Measurements from ENCODE around the gene DDIT3.

DDIT3 gene

DNA sequence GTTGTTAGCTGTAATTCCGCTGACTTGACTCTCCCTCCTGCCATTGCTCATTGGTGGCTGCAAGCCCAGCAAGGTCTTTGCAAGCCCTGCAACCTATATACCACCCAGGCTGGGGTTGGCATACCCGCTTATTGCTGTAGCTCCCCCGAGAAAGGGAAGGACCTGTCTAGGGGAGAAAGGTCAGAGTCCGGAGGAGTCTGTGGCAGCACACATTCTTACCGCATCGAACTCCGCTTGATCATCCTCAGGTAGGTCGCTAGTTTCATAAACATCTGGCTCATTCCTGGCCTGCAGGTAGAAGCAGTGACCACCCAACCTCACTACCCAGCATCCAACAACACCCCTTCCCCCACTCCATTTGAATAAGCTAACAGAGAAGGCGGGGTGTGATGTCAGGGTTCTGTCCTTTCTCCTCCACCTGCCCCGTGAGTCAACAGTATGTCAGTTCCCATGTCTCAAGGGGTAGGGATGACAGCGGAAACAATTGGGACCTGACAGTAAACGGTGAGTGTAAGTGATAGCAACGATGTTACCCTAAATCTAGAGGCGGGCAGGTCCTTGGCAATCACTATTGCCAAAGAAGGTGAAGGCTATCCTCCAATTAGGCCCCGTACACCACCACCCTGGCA is 25.6 kb upstream of the DDIT3 start:
- TF ChIP-seq, protein P1, sequence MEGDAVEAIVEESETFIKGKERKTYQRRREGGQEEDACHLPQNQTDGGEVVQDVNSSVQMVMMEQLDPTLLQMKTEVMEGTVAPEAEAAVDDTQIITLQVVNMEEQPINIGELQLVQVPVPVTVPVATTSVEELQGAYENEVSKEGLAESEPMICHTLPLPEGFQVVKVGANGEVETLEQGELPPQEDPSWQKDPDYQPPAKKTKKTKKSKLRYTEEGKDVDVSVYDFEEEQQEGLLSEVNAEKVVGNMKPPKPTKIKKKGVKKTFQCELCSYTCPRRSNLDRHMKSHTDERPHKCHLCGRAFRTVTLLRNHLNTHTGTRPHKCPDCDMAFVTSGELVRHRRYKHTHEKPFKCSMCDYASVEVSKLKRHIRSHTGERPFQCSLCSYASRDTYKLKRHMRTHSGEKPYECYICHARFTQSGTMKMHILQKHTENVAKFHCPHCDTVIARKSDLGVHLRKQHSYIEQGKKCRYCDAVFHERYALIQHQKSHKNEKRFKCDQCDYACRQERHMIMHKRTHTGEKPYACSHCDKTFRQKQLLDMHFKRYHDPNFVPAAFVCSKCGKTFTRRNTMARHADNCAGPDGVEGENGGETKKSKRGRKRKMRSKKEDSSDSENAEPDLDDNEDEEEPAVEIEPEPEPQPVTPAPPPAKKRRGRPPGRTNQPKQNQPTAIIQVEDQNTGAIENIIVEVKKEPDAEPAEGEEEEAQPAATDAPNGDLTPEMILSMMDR (IDR thresholded peaks at IDR 0.05): no peak

DNA sequence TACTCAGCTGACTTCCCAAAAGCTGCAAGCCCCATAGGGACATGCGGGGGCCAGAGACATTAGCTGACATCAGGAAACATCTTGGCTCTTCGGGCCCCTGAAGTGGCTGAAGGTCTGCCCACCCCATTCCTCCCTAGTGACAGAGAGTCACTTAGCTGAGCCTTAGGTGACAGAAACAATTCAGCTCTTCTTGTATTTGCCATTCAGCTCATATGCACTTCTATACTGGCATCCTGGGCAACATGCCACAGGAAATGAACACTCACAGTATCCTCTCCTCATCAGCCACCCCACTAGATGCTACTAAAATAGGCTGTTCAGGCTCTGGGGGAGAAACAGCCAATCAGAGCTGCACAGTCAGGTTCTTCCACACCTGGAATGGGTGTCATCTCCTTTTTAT is 23.3 kb upstream of the DDIT3 start:
- TF ChIP-seq, protein P1 (IDR thresholded peaks at IDR 0.05): no peak

DNA sequence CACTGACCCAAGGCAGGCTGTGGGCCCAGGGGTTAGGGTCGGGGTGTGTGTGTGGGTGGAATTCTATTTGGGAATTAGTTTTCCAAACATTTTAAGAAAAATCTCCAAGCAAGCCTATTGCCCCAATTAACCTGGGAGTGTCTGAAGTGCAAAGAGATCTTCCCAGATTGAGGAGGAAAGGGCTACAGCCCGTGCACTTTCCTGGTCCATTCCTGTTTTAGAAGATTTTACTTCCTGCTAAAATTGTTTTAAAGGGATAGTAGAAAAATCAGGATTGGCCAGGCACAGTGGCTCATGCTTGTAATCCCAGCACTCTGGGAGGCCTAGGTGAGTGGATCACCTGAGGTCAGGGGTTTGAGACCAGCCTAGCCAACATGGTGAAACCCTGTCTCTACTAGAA is 21.4 kb upstream of the DDIT3 start:
- TF ChIP-seq, protein P1 (IDR thresholded peaks at IDR 0.05): no peak

DNA sequence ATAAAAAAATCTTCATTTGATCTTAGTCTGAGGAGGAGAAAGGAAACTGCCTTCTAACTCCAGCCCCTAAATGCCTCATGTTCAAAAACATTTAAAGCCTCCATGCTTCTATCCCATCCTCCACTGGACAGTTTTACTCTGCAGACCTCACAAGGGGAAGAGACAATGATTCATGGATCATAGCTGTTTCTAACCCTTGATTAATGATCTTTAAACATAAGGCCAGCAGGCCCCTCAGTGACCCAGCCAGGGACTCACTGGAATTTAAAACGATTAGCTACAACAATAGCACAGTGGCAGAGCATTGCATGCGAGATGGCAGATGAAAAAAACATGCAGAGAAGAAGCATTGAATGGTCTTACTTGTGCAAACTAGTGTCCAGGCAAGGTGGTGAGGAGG is 20.7 kb upstream of the DDIT3 start:
- TF ChIP-seq, protein P1 (IDR thresholded peaks at IDR 0.05): no peak

DNA sequence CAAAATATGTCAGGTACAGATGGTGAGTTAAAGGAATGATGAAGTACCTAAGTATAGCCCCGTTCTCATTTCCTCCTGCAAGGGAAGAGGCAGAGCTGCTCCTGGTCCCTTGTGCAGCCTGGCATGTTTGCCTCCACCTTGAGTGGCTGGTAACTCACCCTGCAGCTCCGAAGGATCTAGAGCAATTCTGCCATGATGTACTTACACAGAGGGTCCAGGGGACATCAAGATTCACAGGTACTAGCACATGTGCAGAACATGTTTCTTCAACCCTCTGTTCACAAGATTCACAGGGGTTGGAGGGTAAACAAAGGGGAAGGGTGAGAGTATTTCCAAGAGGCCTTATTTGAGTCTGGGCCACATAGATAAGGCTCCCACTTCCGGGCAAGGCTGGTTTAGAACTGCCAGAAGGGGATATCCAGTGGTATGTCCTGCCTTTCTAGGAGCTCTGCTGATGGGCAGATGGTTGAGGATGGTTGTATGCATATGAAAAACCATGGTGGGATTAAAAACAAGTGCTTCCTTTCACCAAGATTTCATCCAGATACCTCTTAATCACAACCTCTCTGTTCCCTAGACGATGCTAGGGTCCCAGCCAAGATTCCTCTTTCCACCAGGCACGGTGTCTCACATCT is 18.9 kb upstream of the DDIT3 start:
- TF ChIP-seq, protein P1 (IDR thresholded peaks at IDR 0.05): no peak

DNA sequence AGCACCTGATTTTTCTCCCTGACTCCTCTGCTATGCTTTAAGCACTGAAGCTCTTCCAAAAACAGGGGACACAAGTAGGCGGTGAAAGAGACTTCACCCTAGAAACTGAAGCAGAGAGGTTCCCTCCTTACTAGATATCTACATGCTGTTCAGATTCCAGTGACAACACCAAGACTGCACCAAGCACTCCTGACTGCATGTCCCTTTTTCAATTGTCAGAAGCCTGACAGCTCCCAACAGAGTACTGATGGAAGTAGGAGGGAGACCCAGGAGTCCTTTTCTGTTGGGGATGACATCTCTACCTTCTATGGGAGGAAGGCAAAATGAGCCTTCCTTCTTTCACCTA is 16.3 kb upstream of the DDIT3 start:
- TF ChIP-seq, protein P1 (IDR thresholded peaks at IDR 0.05): no peak

DNA sequence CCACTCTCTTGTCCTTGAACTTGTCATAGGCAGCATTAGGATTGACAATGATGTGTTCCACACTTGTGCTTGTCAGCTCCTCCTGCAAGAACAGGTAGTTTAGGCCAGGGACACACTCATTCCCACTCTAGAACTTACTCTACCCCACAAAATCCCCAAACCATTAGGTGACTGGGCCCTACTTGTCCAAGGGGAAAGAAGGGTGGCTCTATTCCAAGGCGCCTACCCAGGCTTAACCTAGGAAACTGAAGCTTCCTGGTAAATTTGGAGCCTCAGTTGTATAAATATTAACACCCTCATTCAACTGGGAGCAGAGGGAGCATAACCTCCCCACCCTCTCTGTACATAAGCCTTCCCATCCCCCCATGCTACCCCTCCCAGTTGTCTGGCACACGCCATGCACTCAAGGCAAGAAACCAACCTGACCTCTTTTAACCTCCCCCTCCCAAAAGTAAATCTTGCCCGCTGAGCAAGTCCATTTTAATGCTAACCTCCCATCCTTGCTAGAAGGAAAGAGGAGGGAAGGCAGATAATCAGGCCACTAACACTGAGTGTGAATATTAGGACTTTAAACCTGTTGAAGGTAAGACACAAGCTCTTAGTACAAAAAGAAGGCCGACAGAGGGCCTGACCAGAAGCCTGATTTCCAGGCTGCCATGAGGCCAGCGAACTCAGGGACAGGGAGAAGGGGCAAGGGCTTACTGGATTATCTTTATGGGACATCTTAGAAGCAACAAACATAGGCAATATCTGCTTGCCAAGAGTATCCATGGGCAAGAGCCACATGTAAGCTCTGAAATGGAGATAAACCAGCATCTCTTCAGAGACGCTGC is 15.7 kb upstream of the DDIT3 start:
- TF ChIP-seq, protein P1 (IDR thresholded peaks at IDR 0.05): no peak
